HPDE6-E6E7 (cell line): ENCODE results near the gene CFAP57.
A peak's percentile ranks its signal among the peaks of the same experiment; 100 is the strongest.
"Not testable (repeated sequence)": the region's sequence is repeated elsewhere in the genome, so short reads cannot be mapped to it uniquely, and the experiment has no call there.

ENCODE experiments used
- DNase-seq: peaks from one replicate; pipeline ENCODE4 v3.0.0; 2011; ENCODE audit warnings: missing footprints; ENCODE audit errors: extremely low spot score

The CFAP57 gene

DNA sequence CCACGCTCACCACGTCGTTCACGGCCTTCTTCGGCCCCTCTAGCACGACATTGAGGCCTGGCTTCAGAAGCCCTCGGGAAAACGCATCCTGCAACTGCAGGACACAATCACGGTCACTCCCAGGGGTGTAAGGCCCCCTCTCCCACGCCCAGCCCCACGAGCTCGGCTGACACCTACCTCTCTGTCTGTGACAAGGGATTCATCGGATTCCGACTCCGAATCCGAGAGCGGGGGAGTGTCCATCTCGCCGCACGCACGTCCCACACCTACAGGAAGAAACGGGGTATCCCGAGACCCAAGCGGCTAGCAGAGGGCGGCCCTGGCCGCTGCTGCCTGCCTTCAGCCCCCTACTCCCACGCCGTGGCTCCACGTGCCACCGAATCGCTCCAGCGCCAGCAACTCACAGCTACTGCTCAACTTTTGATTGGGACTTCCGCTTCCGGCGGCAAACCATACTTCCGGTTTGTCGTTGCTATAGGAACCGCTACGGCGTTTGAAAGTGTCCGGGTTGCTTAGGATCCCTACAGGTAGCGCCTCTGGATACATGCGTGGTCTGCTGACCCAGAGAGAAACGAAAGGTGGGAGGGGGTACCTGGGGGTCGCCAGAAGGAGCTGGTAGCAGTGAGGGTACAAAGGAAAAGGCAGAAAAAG is at the start of gene CFAP57, which contains the start of gene EBNA1BP2:
TSS of gene CFAP57 (plus strand) at position 455 of the 651 bp plus-strand sequence. CDS start 424 bp downstream, outside the sequence.
TSS of gene EBNA1BP2 (minus strand) at position 415 of the 651 bp plus-strand sequence. CDS start at position 243, 172 bp downstream.
- DNase-seq, result peak; percentile 86

DNA sequence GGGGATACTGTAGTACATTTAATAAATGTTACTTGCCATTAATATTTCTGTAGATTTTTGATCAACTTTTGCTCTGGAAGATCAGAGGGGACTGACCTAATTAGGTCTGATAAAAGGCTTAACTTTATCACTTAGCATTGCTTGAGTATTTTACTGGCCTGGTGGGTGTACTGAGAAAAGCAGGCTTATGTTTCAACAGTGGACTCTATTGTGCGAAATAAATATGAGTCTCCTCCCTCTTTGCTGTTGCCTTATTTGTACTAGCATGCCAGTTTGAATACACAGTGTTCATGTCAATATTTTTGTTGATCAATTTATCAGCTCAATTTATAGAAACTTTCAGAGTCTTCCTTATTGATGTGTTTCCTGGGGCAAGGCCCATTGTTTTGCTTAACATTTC is 49.1 kb upstream of the CFAP57 start:
- DNase-seq, result no peak

DNA sequence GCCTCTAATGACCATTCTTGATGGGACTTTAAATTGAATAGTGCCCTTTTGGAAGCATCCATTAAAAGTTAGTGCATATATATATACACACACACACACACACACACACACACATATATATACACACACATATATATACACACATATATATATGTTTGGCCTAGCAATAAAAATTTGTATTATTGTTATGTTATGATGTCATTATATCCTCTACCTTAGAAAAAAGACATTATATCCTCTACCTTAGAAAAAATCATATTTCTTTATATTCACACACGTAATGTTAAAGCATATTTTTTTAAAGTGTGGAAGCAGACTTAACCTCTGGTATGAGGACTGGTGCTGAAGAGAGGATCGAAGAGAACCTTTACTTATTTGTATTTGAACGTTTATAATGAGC is 43.3 kb upstream of the CFAP57 start:
- DNase-seq, result no peak

DNA sequence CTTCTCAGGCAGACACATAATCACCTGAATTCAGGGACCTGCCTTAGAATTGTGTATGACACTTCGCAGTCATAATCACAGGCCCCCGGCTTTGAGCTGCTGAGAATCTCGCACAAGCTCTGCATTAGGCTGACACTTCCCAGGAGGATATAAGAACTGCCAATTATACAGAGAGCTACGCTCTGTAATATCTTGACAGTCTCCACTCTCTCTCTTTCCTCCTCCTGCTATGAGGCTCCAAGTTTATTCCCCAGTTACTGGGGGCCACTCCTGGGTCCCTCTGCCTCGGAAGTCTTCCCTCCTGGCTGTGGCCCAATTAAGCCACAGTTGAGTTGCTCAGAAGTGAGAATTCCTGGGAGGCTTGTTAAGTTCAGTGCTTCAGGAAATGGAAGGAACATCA is 42.7 kb upstream of the CFAP57 start:
- DNase-seq, result no peak

DNA sequence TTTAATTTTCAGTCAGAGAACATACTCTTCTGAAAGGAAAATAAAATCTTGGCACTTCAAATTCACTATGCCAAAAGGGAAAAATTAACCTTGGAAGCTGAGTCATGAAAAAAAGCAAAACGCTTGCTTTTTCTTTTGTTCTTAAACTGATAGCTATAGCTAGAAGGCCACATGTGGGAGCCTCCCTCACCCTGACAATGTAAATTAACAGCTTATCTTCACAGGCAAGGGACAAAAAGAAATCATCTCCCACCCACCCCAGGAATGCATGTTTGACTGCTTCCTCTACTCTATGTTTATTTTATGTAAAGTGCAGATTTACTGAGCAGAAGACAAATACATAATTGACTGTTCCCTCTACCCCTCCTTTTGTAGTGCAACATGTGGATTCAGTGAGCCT is 38.1 kb upstream of the CFAP57 start:
- no peak for DNase-seq

DNA sequence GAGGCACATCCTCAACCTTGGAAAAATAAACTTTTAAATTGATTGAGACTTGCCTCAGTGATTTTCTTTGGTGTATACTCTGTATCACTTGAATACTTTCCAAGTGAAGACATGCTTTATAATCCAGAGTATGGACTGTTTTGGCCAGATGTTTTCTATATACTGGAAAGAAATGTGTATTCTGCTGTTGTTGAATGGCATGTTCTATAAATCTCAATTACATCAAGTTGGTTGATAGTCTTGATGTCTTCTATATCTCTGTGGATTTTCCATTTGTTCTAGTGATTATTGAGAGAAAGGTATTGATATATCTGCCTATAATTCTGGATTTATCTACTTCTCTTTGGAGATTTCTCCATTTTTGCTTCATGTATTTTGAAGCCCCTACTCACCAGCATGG is 37.5 kb upstream of the CFAP57 start:
- no peak for DNase-seq

DNA sequence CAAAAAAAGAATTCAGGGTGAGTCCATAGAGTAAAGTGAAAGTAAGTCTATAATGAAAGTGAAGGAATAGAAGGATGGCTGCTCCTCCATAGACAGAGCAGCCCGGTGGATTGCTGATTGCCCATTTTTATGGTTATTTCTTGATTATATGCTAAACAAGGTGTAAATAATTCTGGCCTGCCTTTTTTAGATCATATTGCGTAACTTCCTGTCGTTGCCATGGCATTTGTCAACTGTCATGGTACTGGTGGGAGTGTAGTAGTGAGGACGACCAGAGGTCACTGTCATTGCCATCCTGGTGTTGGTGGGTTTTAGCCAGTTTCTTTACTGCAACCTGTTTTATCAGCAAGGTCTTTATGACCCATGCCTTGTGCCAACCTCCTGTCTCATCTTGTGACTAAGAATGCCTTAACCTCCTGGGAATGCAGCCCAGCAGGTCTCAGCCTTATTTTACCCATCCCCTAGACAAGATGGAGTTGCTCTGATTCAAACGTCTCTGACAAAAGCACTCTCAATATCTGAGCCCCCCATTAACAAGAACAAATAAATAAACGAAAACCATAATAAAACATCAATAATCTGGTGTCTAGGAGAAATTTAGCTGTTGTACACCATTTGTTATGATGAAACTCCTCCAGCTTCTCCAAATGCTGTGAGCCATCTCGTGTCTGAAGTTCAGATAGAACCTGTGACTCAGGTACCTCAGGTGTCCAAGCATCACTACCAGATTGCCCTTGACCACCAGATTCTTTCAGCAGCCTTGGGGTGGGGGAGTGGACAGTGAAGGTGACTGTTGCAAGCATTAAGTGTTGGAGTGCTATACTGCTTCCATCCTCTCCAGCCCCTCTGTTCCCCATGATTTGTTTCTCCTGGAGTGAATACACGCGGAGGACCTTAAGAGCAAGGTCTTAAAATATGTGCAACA is 36.0 kb upstream of the CFAP57 start:
- DNase-seq, result no peak

DNA sequence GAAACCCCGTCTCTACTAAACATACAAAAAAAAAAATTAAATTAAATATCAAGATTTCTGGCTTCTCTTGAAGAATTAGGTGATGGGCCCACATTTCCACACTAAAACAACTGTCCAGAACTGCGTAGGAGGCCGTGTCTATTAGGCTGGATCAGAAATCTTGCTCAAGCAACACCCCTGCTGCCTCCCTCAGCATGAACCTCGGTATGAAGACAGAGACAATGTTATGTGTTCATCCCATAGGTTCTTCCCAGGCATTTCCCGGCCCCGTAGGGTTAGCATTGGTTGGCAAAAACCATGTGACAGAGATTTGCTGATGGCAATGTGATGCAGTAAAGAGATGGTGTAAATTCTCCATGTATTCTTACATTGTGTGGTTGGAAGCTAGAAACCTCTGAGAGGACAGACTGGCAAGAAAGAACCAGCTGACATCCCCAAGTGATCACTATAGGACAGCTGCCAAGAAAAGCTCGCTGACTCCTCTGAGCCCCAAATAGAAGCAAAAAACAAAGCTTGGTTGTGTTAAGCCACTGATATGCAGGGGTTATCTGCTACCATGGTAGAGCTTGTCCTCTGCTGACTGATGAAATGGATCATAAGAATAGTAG is 34.6 kb upstream of the CFAP57 start:
- DNase-seq, result no peak

DNA sequence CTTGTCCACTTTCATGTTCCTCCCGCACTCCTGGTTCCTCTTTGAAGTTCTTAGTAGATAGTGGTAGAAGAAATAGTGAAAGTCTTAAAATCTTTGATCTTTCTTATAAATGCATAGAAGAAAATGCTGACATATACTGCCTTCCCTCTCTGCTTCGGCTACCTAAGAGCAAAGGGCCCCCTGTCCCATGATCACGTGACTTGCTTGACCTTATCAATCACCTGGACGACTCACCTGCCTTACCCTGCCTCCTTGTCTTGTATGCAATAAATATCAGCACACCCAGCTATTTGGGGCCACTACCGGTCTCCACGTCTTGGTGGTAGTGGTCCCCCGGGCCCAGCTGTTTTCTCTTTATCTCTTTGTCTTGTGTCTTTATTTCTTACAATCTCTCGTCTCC is 32.8 kb upstream of the CFAP57 start:
- not testable (repeated sequence) for DNase-seq

DNA sequence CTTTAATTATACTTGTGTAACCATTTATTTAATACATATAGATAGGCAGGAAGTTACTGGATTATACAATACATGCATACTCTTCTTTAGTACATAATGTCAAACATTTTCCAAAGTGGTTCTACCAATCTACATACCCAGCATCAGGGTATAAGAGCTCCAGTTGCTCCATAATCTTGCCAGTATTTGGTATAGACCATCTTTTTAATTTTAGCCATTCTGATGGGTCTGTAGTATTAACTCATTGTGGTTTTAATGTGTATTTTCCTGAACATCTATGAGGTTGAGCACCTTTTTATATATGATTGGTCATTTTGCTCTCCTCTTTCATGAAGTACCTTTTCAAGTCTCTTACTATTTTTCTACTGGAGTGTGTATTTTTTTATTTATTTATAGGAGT is 32.1 kb upstream of the CFAP57 start:
- DNase-seq, result no peak

DNA sequence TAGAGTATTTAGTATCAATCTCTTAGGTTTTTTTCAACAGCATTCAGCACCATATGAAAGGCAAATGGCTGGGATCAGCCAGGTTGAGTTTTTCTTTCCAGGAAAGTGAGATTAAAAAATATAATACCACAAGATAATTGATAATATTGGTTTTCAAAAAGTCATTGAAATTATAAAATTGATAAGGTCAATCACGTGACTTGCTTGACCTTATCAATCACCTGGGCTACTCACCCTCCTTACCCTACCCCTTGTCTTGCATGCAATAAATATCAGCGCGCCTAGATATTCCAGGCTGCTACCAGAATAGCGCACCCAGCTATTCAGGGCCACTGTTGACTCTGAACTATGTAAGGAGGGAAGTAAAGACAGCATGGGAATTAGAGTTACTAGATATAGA is 31.5 kb upstream of the CFAP57 start:
- no peak for DNase-seq

DNA sequence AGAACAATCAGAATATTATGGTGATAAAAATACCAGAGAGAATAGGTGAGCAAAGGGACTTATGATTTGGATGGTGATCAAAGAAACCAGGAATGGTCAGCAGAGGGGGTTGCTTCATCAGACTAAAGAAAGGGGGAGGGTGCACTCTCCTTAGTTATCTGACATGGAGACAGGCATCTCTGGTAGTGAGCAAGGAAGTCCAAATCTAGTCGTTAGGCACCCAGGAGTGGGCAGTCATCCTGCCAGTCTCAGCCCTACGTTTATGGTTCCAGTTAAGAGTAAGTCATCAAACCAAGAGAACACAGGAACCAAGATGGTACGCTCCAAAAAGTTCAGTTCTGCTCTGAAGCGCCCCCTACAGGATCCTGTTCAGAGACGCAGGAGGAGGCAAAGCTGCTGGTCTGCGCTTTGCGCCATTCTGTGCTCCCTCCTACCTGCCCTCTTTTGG is 28.7 kb upstream of the CFAP57 start:
- DNase-seq, result no peak

DNA sequence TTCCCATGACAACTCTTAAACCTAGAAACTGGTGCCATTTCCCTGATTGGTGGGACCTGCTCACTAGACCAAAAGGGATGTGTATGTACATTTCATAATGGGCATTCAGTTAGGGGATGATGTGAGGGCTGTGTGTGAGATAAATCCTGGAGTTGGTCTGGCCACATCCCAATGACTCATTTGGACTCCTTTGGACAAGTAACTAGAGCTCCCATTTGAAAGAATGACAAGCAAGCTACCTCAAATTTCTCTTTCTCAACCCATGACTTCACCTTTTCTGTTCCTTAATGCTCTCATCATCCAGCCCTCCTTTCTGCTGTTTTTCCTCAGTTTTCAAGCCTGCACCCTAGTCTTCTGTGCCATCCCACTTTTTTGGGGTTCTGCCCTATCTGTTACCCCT is 27.9 kb upstream of the CFAP57 start:
- peak; percentile 36 for DNase-seq

DNA sequence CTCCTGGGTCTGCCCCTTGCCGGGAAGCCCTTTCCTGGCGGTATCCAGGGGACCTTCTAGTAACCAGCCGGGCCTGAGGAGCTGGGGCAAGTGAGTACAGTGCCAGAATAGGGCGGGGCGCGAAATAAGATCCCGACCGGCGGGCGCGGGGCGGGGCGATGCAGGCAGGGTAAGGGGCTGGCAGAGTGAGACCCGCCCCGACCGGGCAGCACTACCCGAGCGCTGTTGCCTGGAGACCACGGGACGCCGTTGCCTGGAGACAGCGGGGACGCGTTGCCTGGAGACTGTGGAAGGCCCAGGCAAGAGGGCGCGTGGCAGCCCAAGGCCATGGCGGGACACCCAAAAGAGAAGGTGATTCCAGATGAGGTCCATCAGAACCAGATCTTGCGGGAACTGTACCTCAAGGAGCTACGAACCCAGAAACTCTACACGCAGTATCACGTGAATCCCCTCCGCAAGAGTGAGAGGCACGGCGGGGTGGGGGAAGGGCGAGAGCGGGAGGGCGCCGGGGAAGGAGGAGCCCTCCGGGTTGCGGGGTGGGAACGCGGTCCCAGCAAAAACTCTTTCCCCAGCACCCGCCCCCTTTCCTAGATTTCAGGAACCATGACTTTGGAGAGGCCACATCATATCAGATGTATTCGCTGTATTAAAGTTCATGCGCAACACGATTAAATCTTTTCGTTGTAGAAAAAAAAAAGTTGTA is 24.4 kb upstream of the CFAP57 start:
- no peak for DNase-seq

DNA sequence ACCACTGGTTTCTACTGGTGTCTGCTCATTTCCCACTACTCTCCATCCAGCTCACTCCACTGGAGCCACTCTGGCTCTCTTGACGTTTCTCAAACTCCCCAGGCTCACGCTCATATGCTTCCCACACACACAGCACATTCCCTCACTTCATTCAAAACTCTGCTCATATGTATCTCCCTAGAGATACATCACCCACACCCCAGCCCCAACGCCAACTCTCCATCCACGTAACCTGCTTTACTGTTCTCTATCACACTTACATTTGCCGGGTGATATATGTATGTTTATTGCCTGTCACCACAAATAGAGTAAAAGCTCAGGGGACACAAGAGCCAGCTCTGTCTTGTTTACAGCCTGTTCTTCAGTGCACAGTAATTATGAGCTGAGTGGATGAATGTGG is 22.2 kb upstream of the CFAP57 start:
- DNase-seq, result no peak

DNA sequence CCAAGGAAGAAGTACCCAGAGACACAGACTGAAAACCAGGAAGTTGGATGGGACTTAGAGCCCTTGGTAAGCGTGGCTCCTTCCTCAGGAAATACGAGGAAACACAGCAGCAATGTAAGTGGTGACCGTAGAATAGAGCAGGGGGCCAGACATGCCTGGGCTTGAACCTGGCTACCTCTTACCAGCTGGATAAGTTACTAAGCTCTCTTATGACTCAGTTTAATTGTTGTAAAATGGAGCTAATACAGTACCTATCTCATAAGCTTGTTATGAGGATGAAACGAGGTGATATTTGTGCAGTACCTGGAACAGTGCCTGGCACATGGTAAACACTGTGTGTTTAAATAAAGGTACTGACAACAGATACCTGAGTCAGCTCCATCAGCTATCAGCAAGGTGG is 19.3 kb upstream of the CFAP57 start:
- peak; percentile 80 for DNase-seq

DNA sequence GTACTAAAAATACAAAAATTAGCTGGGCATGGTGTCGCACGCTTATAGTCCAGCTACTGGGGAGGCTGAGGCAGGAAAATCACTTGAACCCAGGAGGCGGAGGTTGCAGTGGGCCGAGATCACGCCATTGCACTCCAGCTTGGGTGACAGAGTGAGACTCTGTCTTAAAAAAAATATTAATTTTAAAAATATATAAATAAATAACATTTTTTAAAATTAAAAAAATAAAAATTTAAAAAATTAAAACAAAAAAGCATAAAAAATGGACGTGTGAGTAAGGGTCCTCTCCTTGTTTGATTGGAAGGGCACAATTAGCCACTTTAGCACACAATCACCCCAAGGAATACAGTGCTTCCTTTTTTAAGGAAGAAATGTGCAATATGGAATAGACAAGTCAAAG is 18.7 kb upstream of the CFAP57 start:
- DNase-seq, result no peak

DNA sequence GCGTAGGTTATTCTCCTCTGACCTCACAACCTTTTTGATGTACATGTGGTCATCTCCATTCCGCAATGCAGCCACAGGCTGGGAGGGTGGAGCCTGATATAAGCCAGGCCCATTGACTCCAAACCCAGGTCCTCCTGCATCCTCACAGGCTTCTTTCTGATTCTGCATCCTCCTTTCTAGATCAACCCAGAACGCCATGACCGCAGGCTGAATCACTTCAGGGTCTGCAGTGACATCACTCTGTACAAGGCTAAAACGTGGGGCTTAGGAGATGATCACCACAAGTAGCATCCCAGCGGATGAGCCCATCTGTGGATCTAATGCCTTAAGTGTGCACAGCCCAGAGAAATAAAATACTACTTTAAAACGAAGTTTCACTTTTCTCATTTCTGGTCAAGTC is 16.1 kb upstream of the CFAP57 start:
- DNase-seq, result no peak

DNA sequence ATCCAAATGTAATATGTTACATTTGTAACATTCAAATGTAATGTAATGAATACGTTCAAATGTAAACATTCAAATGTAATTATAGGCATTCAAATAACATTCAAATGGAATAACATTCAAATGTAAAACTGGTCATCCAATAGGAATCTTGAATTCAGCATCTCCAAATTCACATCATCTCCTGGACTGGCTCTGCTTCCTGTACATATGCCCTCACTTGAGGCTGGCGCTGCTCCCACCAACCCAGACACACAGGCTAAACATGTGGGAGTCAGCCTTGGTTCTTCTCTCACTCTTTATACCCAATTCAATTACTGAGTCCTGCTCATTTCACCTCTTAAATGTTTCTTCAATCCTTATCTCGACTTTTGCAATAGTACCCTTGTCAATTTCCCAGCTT is 7.0 kb upstream of the CFAP57 start:
- no peak for DNase-seq

DNA sequence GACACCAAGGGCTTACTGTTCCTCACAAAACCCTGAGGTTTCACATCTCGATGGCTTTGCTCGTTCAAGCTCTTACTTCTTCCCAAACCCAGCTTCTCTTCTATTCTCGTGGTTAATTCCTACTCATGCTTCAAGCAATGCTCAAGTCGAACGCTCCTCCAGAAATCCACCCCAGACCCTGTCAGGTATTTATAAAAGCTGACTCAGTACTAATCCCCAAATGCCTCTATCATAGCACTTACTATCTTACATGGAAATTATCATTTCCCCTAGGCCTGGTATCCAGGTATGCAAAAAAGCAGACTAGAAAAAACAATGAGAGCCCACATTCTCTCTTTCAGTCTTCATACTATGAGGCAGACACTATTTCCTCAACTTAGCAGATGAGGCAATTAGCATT is 6.4 kb upstream of the CFAP57 start:
- no peak for DNase-seq

DNA sequence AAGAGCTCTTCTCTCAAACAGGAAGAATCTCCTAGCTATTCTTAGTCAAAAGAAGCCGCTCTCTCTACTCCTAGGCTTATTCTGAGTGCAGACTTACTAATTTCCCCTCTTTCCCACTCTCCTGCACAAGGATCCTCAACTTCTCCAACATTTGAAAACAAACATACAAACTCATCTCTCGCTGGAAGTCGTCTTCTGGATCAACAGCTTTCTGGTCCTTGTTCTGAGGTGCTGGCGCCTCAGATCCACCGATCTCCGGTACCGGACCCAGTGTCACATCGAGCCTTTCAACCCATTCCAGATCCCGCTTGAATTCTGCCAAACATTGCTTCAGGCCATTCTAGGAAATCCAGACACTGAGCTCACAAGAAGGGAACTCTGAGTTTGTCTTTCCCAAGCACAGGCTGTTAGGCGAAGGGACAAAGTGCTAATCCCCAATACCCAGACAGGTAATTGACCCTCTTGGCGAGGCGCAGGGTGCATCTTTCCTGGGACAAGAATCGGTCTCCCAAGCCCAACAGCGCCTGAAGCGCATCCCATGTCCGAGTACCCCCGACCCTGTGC is 736 bp upstream of the CFAP57 start:
- no peak for DNase-seq

DNA sequence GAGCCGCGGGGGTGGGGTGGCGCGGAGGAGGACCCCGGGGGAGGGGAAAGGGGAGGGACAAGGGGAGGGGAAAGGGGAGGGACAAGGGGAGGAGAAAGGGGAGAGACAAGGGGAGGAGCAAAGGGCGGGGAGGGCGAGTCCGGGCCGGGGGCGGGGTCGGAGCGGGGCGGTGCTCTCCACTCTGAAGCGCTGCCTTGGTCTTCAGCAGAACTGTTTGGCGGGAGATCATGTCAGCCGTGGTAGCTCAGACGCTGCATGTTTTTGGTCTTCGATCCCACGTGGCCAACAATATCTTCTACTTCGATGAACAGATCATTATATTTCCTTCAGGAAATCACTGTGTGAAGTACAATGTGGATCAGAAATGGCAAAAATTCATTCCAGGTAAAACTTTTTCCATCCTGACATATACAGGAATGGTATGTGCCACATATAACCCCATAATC is 420 bp downstream of the CFAP57 start:
- peak; percentile 66 for DNase-seq
